ENCODE data around the gene ZSWIM9.

ZSWIM9 gene

GRCh38 chr19:48190288-48190884, 19.9 kb downstream of the ZSWIM9 start:
- ATAC-seq (replicated peaks) (peak; percentile 64 to 69), DNase-seq (peak; percentile 42)
- peaks cover 11% of the 10 kb centered on the region in 2 donors for H3K4me1 Mint-ChIP-seq
- no peak overlapping the region for H3K4me3 Mint-ChIP-seq
- no peaks in the 10 kb centered on the region for H3K9me3 Mint-ChIP-seq
- H3K27me3 Mint-ChIP-seq = no peaks in the 10 kb centered on the region
- no peak overlapping the region for H3K27ac Mint-ChIP-seq
- peaks cover 20 to 29% of the 10 kb centered on the region in 2 donors for H3K36me3 Mint-ChIP-seq

DNA sequence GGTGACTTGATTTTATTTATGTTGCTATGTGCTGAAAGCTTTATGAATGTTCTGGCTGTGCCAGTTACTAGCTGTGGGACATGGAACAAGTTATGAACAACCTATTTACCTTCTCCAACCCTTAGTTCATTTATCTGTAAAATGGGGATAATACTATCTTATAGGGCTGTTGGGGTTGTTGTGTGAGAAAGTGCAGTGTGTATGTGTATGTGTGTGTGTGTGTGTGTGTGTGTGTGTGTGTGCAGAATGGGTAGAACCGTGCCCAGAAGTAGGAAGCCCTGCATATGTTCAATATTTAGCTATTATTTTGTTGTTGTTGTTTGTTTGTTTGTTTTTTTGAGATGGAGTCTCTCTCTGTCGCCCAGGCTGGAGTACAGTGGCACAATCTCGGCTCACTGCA, 20.4 kb downstream of the ZSWIM9 start:
- H3K36me3 Mint-ChIP-seq = peaks cover 20 to 34% of the 10 kb centered on the region in 2 donors
- H3K9me3 Mint-ChIP-seq = no peaks in the 10 kb centered on the region
- H3K27me3 Mint-ChIP-seq = no peaks in the 10 kb centered on the region
- no peak overlapping the region for H3K4me3 Mint-ChIP-seq
- no peak for DNase-seq
- H3K27ac Mint-ChIP-seq = no peak overlapping the region
- no peak for ATAC-seq (replicated peaks)
- H3K4me1 Mint-ChIP-seq = peaks cover 11 to 16% of the 10 kb centered on the region in 2 donors

GRCh38 chr19:48192750-48193149, 22.3 kb downstream of the ZSWIM9 start:
- Mint-ChIP-seq H3K36me3 (peaks cover 27 to 40% of the 10 kb centered on the region in 2 donors), H3K27ac (no peak overlapping the region), H3K4me3 (no peak overlapping the region), H3K27me3 (no peaks in the 10 kb centered on the region), H3K4me1 (peaks cover 10 to 15% of the 10 kb centered on the region in 2 donors), H3K9me3 (no peaks in the 10 kb centered on the region)
- ATAC-seq (replicated peaks) = no peak
- no peak for DNase-seq

DNA sequence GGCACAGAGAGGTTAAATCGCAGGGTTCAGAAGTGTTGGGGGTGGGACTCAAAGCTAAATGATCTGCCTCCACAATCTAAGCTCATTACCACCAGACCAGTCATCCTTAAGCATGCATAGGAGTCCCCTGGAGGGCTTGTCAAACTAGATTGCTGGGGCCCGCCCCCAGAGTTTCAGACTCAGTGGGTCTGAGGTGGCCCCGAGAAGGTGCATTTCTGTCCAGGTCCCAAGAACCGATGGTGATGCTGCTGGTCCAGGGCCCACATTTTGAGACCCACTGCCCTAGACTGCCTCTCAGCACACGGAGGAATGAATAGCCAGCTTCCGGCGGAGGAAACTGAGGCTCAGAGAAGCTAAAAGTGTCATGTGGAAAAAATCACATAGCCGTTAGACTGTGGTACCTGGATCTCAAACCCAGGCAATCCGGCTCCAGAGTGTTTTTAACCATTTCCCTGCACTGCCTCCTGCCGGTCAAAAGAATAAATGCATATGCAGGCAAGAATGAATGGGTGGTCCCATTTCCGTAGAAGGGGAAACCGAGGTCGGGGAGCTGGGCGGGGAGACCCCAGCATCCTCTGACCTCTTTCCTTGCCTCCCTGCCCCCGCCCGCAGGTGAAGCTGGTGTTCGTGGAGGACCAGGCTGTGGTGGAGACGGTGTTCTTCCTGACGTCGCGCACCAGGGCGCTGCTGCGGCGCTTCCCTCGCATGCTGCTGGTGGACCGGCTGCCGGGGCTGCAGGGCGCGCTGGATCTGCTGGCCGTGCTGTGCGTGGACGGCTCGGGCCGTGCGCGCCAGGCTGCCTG, 23.8 kb downstream of the ZSWIM9 start:
- DNase-seq = no peak

GRCh38 chr19:48194844-48195830, 24.7 kb downstream of the ZSWIM9 start:
- no peak for DNase-seq
- Mint-ChIP-seq H3K9me3 (no peaks in the 10 kb centered on the region), H3K4me1 (peaks cover 9 to 20% of the 10 kb centered on the region in 2 donors), H3K36me3 (peaks cover 24 to 30% of the 10 kb centered on the region in 2 donors), H3K27ac (peak overlapping the region; percentile 52), H3K4me3 (no peak overlapping the region), H3K27me3 (no peaks in the 10 kb centered on the region)
- ATAC-seq (replicated peaks) = no peak

More for the DNA sequence above, 23.8 kb downstream of the ZSWIM9 start:
- ATAC-seq (replicated peaks) = no peak
- H3K27me3 Mint-ChIP-seq = no peaks in the 10 kb centered on the region
- H3K4me1 Mint-ChIP-seq = peaks cover 9 to 20% of the 10 kb centered on the region in 2 donors
- H3K4me3 Mint-ChIP-seq = no peak overlapping the region
- H3K36me3 Mint-ChIP-seq = peaks cover 25 to 27% of the 10 kb centered on the region in 2 donors
- H3K27ac Mint-ChIP-seq = peak overlapping the region; percentile 42
- no peaks in the 10 kb centered on the region for H3K9me3 Mint-ChIP-seq

DNA sequence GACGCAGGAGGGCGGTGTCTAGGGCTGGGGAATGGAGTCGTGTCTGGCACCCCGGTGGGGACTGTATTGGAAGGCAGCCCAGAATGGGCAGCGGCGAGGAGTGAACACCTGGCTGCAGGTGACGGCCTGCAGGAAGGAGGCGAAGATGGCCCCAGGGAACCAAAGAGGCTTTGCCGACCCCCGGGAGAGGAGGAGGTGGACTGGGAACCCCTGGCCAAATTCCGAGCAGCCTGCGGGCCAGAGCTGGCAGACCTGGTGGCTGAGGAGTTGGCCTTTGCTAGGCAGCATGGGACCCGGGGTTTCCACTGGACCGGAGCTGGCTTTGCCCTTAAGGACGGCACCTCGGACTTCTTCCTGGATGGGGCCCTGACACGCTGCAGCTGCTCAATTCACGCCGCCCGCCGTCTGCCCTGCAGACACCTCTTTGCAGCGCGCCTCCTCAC, 25.9 kb downstream of the ZSWIM9 start:
- no peaks in the 10 kb centered on the region for H3K9me3 Mint-ChIP-seq
- peak overlapping the region; percentile 52 for H3K27ac Mint-ChIP-seq
- no peaks in the 10 kb centered on the region for H3K27me3 Mint-ChIP-seq
- peaks cover 24 to 27% of the 10 kb centered on the region in 2 donors for H3K36me3 Mint-ChIP-seq
- H3K4me1 Mint-ChIP-seq = peaks cover 9 to 20% of the 10 kb centered on the region in 2 donors
- ATAC-seq (replicated peaks) = no peak
- no peak for DNase-seq
- no peak overlapping the region for H3K4me3 Mint-ChIP-seq

DNA sequence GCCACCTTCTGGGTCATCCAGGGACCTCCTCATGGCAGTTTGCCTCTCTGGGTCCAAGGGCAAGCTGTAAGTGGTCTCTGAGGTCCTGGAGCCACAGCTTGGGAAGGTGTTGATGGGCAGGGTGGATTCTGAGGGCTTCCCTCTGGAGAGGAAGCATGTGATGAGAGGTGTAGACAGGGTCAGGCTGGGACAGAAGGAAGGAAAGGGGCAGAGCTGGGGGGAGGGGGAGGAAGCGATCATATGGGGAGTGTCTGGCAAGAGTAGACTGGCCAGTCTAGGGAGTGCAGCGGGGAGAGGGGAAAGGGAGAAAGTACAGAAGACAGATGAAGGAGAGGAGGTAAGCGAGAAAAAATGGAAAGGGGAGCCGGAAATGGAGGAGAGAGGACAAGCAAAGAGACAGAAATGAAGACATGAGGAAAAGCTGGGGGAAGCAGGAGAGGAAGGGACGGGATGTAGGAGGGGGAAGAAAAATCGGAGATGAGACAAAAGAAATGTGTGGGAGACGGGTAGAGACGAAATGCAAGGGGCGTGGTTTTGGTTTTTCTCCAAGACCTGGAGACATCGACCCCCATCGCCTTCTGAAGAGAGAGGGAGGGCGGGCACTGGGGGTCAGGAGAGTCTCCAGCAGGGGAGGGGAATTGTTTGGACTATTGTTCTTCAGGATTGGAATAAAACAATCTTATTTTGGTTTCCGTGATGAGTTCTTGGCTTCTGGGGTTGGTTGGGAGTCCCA, 26.6 kb downstream of the ZSWIM9 start:
- Mint-ChIP-seq H3K36me3 (peaks cover 21 to 22% of the 10 kb centered on the region in 2 donors), H3K4me1 (peaks cover 11 to 20% of the 10 kb centered on the region in 2 donors), H3K9me3 (no peaks in the 10 kb centered on the region), H3K27me3 (no peaks in the 10 kb centered on the region), H3K4me3 (no peak overlapping the region), H3K27ac (no peak overlapping the region)
- DNase-seq (no peak), ATAC-seq (replicated peaks) (no peak)

- DNase-seq = no peak
Measured at GRCh38 chr19:48203222-48203793, 32.8 kb downstream of the ZSWIM9 start.

GRCh38 chr19:48203794-48204628, 33.5 kb downstream of the ZSWIM9 start:
- Mint-ChIP-seq H3K36me3 (peaks cover 3 to 19% of the 10 kb centered on the region in 2 donors), H3K9me3 (no peaks in the 10 kb centered on the region), H3K27me3 (no peaks in the 10 kb centered on the region), H3K27ac (no peak overlapping the region), H3K4me3 (no peak overlapping the region), H3K4me1 (peaks cover 6 to 16% of the 10 kb centered on the region in 2 donors)
- peak; percentile 90 for DNase-seq
- peak; percentile 98 to 99 for ATAC-seq (replicated peaks)

More at GRCh38 chr19:48203222-48203793, 32.8 kb downstream of the ZSWIM9 start:
- Mint-ChIP-seq H3K27ac (no peak overlapping the region), H3K36me3 (peaks cover 8 to 17% of the 10 kb centered on the region in 2 donors), H3K27me3 (no peaks in the 10 kb centered on the region), H3K4me1 (peaks cover 6 to 22% of the 10 kb centered on the region in 2 donors), H3K9me3 (no peaks in the 10 kb centered on the region), H3K4me3 (no peak overlapping the region)
- no peak for ATAC-seq (replicated peaks)

GRCh38 chr19:48206397-48207093, 36.1 kb downstream of the ZSWIM9 start:
- no peak for DNase-seq
- no peak overlapping the region for H3K4me3 Mint-ChIP-seq
- peaks cover 9 to 24% of the 10 kb centered on the region in 2 donors for H3K36me3 Mint-ChIP-seq
- no peak for ATAC-seq (replicated peaks)
- H3K27ac Mint-ChIP-seq = no peak overlapping the region
- no peaks in the 10 kb centered on the region for H3K27me3 Mint-ChIP-seq
- peaks cover 8 to 21% of the 10 kb centered on the region in 2 donors for H3K4me1 Mint-ChIP-seq
- H3K9me3 Mint-ChIP-seq = no peaks in the 10 kb centered on the region

DNA sequence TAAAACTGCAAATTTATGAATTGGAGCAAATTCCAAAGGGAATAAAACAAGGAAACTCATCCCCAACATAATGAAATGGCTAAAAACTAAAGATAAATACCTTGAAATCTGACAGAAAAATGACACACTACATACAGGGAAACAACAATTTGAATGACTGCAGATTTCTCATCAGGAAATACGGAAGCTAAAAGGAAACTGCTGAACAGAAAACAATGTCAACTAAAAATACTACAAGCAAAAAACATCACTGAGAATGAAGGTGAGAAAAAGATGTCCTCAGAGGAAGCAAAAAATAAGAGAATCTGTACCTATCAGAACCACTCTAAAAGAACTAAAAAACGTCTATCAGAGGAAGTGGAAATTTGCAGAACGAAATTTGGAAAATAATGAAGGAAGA, 39.5 kb downstream of the ZSWIM9 start:
- Mint-ChIP-seq H3K27ac (peak overlapping the region; percentile 37), H3K9me3 (no peaks in the 10 kb centered on the region), H3K27me3 (no peaks in the 10 kb centered on the region), H3K36me3 (peaks cover 31 to 42% of the 10 kb centered on the region in 2 donors), H3K4me3 (no peak overlapping the region), H3K4me1 (peaks cover 5 to 21% of the 10 kb centered on the region in 2 donors)
- ATAC-seq (replicated peaks) = no peak
- no peak for DNase-seq

DNA sequence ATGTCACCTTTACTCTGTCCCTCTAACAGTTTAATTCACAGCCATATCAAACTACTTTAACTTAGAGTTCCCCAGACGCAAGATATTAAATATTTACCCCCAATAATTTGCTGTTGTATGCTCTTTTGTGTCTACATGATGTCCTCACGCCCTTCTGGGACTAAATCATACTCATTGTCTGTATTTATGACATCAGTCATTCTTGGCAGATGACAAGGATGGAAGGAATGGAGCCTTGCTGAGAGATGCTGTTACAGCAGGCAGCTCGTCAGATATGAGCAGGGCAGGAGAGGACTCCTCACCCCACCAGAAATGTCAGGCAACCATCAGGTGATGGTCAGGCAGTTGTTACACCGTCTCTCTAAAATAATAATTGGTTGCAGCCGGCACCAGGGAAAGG, 43.5 kb downstream of the ZSWIM9 start:
- Mint-ChIP-seq H3K4me3 (no peak overlapping the region), H3K36me3 (peaks cover 46 to 55% of the 10 kb centered on the region in 2 donors), H3K27ac (no peak overlapping the region), H3K4me1 (peaks cover 5 to 6% of the 10 kb centered on the region in 2 donors), H3K9me3 (no peaks in the 10 kb centered on the region), H3K27me3 (no peaks in the 10 kb centered on the region)
- DNase-seq (no peak), ATAC-seq (replicated peaks) (no peak)
